ENCODE data around the gene TECPR2.

TECPR2 gene

DNA sequence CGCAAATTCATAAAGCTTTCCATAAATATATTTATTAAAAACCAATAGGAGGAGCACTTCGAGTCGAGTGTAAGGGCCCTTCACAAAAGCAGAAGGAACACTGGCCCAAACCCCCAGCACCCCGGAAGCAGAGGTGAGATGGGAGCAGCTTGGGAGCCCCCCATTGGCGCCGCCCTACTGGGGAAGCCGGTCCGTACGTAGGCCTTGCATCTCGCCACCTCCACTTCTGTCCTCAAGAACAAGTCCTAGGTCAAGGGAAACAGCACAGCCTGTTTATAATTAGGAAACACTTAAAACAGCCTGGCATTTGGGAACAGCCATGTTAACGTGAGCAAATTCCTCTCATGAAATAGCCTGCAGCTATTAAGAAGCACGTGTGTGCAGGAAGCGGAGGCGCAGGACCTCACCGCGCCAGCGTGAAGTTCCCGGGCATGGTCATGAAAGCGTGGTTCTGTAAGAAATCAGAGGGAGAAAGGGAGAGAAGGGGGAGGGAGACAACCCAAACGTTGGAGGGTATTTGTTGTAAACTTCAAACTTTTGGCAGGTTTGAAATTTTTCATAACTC is 139.1 kb downstream of the TECPR2 start:
- no peak for DNase-seq (ENCODE audit: low read depth, low spot score)

DNA sequence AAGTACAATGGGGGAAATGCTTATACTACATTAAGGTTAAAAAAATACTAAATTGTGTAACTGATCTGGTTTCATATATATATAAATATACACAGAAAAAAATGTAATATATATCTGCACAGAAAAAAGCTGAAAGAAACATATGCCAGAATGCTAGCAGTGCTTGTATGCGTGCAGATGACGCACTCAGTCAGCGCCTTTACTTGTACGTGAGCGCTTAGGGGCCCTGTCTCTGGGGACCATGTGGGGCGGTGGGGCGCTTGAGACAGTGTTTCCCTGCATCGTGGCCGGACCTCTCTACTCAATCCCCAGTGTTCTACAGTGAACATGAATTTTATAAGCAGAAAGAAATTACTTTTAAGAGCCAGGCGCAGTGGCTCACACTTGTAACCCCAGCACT is 139.8 kb downstream of the TECPR2 start:
- H3K4me3 ChIP-seq (ENCODE audit: low read length) = no peak overlapping the region
- no peak for DNase-seq (ENCODE audit: low read depth, low spot score)

More for the DNA sequence above, 139.1 kb downstream of the TECPR2 start:
- no peak overlapping the region for H3K4me3 ChIP-seq (ENCODE audit: low read length)

DNA sequence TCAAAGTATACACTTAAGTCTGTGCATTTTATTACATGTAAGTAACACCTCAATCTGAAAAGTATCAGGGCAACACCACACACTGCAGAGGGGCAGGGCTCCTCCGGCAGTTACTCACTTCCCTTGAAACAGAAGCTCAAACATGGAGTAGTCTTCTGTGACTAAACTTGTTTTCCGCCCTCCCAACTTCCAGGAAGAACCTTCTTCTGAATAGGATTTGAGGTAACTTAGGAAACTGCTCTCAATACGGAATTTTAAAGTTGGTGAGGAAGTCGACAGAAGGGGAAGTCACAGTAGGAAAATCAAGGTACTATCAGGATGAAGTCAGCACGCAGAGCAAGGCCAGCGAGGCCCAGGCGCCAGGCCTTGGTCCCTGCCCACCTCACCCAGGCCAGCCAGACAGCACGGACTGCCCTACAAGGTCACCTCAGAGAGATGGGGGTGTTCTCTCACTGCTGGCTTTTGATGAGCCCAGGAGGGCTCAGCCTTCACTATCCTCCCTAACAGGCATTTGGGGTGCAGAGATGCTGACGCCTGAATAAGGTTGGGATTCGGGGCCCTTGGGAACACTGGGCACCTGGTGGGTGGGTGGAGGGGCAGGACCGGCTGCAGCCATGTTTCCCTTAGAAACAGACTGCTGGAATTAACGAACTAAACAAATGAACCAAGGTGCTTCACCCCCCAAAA is 141.0 kb downstream of the TECPR2 start:
- no peak overlapping the region for H3K4me3 ChIP-seq (ENCODE audit: low read length)
- DNase-seq (ENCODE audit: low read depth, low spot score) = no peak

DNA sequence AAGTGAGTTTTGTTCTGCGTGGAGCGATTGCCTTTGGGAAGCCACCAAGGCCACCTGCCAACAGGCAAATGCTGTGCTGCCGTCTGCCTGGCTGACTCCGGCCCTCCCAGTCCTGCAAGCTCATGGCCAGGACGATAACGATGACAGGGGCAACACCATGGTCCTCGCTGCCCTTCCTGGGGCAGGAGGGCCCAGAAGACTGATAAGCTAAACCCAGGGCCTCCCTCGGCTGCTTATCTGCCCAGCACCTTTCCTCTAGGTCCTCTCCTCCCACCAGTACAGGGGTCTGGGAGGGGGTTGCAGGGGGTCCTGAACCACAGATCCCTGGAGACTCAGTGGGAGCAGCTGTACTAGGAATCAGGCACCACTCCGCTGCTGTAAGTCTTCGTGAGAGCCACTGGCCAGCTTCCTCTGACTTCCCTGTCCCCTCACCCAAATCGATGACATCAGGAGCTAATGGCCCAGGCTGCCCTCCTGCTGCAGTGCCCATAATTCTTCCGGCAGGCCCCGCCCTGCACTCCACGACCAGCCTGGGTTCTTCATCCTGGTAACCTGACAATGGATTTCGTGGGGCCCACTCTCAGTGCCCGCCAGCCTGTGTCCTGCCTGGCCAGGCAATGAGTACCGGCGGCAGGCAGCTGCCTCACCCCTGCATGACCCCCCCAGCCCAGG is 141.7 kb downstream of the TECPR2 start:
- DNase-seq (ENCODE audit: low read depth, low spot score) = no peak
- no peak overlapping the region for H3K4me3 ChIP-seq (ENCODE audit: low read length)

DNA sequence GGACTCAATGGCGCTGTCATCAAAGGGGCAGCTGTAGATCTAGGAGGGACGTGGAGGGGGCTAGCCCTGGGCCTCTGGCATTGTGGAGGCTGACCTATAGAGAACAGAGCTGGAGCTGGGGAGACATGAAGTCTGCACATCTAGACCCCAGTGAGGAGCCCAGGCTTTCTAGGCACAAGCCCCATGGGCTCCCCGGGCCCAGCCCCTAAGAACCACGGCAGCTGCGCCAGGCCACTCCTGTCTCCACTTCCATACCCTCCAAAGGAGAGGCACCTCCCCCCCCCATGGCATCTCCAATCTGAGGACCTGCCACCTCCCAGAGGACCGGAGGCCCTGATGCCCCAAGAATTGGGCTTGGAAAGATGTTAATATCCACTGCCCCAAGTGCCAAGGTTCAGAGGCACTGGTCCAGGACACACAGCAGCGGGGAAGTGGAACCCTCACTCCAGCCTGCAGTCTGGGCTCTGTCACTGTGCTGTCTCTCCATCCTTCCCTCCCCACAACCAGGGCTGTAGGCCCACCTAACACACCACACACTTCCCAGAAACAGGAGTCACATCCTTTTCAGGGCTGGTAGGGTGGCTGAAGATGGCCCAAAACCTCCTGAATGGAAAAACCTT is 142.4 kb downstream of the TECPR2 start:
- DNase-seq (ENCODE audit: low read depth, low spot score) = no peak
- H3K4me3 ChIP-seq (ENCODE audit: low read length) = no peak overlapping the region

DNA sequence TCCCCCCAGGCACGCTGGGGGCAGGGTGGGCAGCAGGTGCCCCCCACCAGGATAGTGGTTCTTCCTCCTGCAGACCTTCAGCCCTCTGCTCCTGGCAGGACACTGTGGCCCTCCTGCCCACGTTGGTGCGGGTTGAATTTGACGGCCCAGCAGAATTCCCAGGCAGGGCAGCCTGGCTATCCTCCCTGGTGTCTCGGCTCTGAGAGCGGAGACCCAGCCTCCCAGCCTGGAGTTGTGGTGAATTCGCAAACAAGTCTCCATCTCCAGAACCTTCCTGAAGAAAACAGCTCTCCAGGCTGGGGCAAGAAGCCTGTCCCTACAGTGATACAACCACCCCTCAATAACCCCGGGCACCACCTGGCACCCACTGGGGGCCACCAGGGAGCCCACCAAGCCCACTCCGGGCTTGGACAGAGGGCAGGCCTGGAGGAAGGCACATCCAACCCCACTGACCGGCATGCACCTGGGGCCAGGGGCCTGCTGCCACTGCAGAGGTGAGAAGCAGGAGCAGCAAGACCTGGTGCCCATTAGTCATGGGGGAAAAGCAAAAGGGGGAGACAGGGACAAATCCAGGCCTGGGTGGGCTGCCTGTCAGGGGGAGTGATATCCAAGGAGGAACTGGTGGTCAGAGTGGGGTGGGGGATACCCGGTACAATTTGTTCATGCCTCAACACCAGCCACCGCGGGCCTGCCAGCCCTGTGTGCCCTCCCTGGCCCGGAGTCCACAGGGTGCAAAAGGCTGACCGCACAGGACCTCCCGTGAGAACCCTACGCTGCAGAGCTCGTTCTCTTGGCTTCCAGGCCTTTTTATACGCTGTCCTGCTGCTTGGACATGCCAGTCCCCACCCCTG is 143.3 kb downstream of the TECPR2 start:
- no peak for DNase-seq (ENCODE audit: low read depth, low spot score)
- H3K4me3 ChIP-seq (ENCODE audit: low read length) = no peak overlapping the region

DNA sequence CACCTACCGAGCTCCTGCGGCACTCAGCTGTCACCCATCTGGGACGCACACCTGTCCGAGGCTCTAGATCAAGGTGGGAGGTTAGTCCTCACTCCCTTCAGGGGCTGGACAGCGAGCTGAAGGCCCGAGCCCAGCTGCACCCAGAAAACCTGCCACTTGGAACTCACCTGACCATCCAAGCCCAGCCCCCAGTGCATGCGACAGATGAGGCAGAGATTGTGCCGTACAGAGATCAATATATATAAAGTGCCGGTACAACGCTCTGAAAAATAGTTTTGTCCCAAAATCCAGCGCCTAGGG is 143.8 kb downstream of the TECPR2 start:
- no peak overlapping the region for H3K4me3 ChIP-seq (ENCODE audit: low read length)
- DNase-seq (ENCODE audit: low read depth, low spot score) = no peak

DNA sequence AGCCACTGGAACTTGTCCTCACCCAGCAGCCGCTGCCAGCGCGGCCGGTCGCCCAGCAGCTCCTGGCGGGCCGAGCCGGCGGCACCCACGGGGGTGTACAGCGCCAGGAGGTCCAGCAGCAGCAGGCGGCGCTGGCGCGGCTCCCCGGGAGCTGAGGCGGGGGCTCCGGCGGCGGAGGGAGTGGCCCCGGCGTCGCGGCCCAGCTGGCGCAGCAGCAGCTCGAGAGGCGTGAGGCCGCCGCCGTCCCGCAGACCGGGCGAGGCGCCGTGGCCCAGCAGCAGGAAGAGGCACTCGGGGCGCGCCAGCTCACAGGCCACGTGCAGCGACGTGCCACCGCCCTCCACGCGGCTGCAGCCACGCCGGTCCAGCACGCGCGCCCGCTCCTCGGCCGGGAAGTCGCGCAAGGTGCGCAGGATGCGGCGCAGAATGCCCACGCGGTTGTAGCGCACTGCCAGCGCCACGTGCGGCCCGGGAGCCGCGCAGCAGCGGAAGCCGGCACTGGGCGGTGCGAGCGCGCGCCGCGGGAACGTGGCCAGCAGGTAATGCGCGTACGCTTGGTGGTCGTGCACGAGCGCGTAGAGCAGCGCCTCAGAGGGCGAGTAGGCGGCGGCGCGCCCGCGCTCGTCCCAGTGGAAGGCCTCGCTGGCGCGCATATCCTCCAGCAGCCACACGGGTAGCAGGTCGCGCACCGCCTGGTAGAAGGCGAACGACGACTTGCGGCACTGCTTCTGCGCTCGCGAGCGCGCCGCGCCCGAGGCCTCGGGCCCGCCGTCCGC is 144.5 kb downstream of the TECPR2 start:
- H3K4me3 ChIP-seq (ENCODE audit: low read length) = no peak overlapping the region
- DNase-seq (ENCODE audit: low read depth, low spot score) = no peak

- DNase-seq (ENCODE audit: low read depth, low spot score) = no peak
- H3K4me3 ChIP-seq (ENCODE audit: low read length) = no peak overlapping the region
Observed at GRCh38 chr14:102507857-102508312, 145.1 kb downstream of the TECPR2 start.

DNA sequence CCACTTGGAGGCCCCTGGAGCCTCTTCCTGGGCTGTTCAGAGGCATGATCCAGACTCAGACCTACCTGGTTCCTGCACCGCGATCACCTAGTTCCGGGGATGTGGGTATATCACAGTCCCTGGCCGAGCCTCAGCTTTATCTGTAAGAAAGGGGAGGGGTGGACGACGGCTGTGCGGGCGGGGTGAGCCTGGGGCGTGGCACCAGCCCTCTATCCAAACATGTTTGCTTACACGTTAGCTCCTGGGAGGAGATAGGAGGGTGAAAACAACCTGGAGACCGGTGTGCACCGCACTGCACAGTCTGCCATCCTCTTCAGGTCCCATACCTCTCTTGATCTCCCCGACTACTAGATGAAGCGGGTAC is 145.7 kb downstream of the TECPR2 start:
- no peak for DNase-seq (ENCODE audit: low read depth, low spot score)
- no peak overlapping the region for H3K4me3 ChIP-seq (ENCODE audit: low read length)

DNA sequence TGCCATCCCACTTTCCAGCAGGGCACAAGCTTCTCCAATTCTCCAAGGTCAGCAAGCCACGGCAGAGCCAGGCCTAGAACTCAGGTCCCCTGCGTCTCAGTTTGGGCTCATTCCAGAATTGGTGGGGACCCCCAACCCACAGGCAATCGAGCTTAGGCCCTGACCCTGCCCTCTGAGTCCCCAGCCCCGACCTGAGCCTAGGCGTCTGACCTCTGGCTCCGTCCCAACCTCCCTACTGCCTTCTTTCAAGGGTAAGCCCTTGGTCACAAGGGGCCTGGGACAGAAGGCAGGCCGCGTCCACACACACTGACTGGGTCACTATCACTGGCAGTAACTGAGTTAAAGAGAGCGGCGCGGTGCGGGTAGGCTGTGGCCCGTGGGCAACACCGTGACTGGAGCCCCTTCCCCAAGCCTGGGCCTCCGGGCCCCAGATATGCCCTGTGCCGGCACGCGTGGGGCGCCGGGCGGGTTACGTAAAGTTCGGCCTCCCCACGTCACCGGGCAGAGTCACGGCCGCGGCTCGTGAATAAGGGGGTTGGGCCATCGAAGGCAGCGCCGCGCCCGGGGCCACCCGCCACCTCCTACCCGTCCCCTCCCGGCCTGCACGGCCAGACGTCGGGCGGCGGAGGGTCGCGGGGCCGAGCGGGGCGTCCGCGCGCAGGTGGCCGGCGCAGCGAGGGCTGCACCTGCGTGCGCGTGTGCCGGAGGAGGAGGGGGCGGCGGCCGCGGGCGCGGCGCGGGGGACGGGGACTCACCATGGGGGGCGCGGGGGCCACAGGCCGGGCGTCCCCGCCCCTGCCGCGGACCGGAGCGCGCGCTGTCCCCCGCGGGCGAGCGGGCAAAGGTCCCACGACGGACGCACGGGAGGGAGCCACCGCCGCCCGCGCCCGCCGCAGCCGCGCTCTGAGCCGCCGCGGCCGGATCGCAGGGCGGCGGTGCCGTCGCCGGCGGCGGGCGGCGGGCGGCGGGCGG is 146.3 kb downstream of the TECPR2 start:
- DNase-seq (ENCODE audit: low read depth, low spot score) = no peak
- H3K4me3 ChIP-seq (ENCODE audit: low read length) = peak overlapping the region; percentile 16

DNA sequence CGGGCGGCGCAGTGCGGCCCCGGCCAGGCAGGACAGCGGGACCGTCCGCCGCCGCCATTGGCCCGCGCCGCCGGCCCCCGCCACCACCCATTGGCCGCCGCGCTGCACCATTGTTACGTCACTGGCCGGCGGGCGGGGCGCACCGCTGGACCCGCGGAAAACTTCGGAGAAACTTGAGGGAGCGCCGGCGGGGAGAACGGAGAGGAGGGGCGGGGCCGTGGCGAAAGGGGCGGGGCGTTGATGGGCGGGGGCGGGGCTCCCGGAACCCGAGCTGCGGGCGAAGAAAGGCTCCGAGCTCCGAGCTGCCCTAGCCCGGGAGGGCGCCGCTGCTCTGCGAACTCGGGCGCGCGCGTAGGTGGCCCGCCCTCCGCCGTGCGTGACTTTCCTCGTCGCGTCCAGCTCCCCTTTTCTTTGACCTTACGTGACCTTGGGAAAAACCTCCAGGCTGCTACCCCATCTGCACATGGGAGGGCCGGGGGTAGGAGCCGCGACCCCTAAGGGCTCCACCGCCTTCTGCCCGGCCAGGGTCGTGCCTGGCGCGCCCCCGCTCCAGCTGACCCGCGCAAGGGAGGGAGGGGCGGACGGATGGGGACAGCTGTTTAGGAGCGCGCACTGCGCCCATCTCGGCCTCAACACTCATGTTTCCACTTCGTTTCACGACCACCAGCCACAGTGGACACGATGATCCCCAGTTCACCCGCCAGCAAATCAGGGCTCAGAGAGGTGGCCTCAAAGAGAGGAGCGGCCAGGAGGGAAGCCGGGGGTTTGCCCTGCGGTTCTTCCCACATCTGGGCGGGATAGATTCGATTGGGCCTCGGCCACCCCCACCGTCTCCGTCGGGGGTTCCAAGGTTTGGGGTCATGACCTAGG is 147.2 kb downstream of the TECPR2 start, which contains the start of gene ANKRD9:
ANKRD9 (minus strand) TSS at position 31 of the 870 bp plus-strand sequence. CDS start 1,887 bp downstream, outside the sequence.
- DNase-seq (ENCODE audit: low read depth, low spot score) = peak; percentile 70
- H3K4me3 ChIP-seq (ENCODE audit: low read length) = peak within 1 kb of the TSS; percentile 60

- no peak for DNase-seq (ENCODE audit: low read depth, low spot score)
- H3K4me3 ChIP-seq (ENCODE audit: low read length) = peak overlapping the region; percentile 60
Observed at GRCh38 chr14:102510616-102511520, 148.1 kb downstream of the TECPR2 start.

DNA sequence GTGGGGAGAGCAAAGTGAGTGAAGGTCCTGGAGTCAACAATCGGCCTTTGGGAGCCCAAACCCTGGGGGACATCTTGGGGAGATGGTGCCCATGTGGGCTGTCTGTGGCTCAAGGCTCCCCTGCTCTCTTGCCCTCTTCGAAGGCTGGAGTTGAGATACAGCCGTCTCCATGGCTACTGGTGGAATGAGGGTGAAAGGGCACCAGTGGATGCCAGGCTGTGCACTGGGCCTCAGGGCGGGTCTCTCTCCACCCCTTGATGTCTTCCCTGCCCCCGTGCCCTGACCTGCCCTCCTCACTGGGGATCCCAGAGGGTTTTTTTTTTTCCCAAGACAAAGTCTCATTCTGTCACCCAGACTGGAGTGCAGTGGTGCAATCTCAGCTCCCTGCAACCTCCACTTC is 148.8 kb downstream of the TECPR2 start:
- H3K4me3 ChIP-seq (ENCODE audit: low read length) = no peak overlapping the region
- no peak for DNase-seq (ENCODE audit: low read depth, low spot score)

DNA sequence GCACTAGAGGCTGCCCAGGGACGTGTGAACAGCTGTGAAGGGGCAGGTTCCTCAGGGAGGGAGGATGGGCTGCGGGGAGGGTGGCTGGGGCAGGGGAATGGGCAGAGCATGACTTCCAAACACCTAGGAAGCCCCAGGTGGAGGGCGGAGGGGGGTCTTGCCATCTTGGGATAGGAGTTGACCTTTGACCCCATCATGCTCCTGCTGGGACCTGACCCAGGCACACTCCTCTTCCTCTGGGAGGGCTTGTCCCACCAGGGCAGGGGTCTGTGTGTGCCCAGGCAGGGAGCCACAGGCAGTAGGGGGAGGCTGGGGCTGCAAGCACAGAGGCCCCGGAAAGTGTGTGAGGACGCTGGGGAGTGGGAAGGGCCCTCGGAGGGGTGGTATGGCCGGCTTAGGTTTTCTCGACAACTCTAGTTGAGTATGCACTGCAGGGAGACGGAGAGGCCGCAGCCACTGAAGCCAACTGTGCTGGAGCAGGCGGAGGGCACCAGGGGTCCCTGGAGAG is 150.1 kb downstream of the TECPR2 start:
- H3K4me3 ChIP-seq (ENCODE audit: low read length) = no peak overlapping the region

More for the DNA sequence above, 150.1 kb downstream of the TECPR2 start:
- no peak for DNase-seq (ENCODE audit: low read depth, low spot score)

Measured in Jurkat, Clone E6-1 (cell line).